GM19372 (cell line): ENCODE data around the gene HCFC2.
"Not testable (repeated sequence)": the region's sequence is repeated elsewhere in the genome, so short reads cannot be mapped to it uniquely, and the experiment has no call there.

ENCODE experiments used
- ATAC-seq: cut with Tn5 transposase; IDR thresholded peaks from one replicate; pipeline ENCODE4 v1.9.1; 2021; ENCODE audit warnings: mild to moderate bottlenecking, low read depth, moderate library complexity; ENCODE audit not compliant: unreplicated experiment

HCFC2 gene

GRCh38 chr12:104114834-104115586 lies 50.7 kb downstream of the HCFC2 start:
- not testable (repeated sequence) for ATAC-seq

- no peak for ATAC-seq
These were observed 51.2 kb downstream of the HCFC2 start for GRCh38 chr12:104115587-104115975.

- no peak for ATAC-seq
These were observed 56.7 kb downstream of the HCFC2 start for GRCh38 chr12:104121001-104121400.

GRCh38 chr12:104122298-104122697 lies 58.0 kb downstream of the HCFC2 start:
- no peak for ATAC-seq

GRCh38 chr12:104126548-104126947 lies 62.2 kb downstream of the HCFC2 start:
- no peak for ATAC-seq

GRCh38 chr12:104130760-104131159 lies 66.4 kb downstream of the HCFC2 start:
- no peak for ATAC-seq

GRCh38 chr12:104131609-104132008 lies 67.3 kb downstream of the HCFC2 start:
- ATAC-seq = no peak

- ATAC-seq = no peak
These were observed 68.1 kb downstream of the HCFC2 start for GRCh38 chr12:104132351-104132956.

- ATAC-seq = no peak
These were observed 69.0 kb downstream of the HCFC2 start for GRCh38 chr12:104133321-104133720.

- ATAC-seq = no peak
These were observed 69.5 kb downstream of the HCFC2 start for GRCh38 chr12:104133866-104134265.

- ATAC-seq = no peak
These were observed 70.6 kb downstream of the HCFC2 start for GRCh38 chr12:104134882-104135281.

GRCh38 chr12:104136577-104136976 lies 72.2 kb downstream of the HCFC2 start:
- ATAC-seq = no peak

GRCh38 chr12:104137001-104137901 lies 72.9 kb downstream of the HCFC2 start:
- peak; percentile 24 for ATAC-seq

GRCh38 chr12:104137902-104138796 lies 73.8 kb downstream of the HCFC2 start, which contains the start of gene NFYB:
TSS of gene NFYB (minus strand) at chr12:104138210. CDS start at chr12:104135453, 2,757 bp downstream.
- peak; percentile 87 for ATAC-seq

- no peak for ATAC-seq
These were observed 74.4 kb downstream of the HCFC2 start for GRCh38 chr12:104138797-104139152.

- no peak for ATAC-seq
These were observed 78.2 kb downstream of the HCFC2 start for GRCh38 chr12:104142543-104142942.

GRCh38 chr12:104143002-104143401 lies 78.7 kb downstream of the HCFC2 start:
- no peak for ATAC-seq

GRCh38 chr12:104143918-104144317 lies 79.6 kb downstream of the HCFC2 start:
- ATAC-seq = no peak

GRCh38 chr12:104147346-104147745 lies 83.0 kb downstream of the HCFC2 start:
- no peak for ATAC-seq

GRCh38 chr12:104150416-104150815 lies 86.1 kb downstream of the HCFC2 start:
- no peak for ATAC-seq
